22Rv1 (cell line): Measurements from ENCODE around the gene NUP35.

ENCODE experiments used
- H3K27ac ChIP-seq: fragments of 450-650 bp; 2 replicates; pipeline ENCODE4 v1.5.1; 2017
- CTCF ChIP-seq: fragments of 450-650 bp; IDR thresholded peaks from 2 replicates; pipeline ENCODE4 v1.5.1; 2017; ENCODE audit warnings: mild to moderate bottlenecking
- ZFX ChIP-seq: fragments of 450-650 bp; IDR thresholded peaks from 2 replicates; pipeline ENCODE4 v1.6.1; 2017; ENCODE audit warnings: antibody characterized with exemption, borderline replicate concordance

NUP35 gene

DNA sequence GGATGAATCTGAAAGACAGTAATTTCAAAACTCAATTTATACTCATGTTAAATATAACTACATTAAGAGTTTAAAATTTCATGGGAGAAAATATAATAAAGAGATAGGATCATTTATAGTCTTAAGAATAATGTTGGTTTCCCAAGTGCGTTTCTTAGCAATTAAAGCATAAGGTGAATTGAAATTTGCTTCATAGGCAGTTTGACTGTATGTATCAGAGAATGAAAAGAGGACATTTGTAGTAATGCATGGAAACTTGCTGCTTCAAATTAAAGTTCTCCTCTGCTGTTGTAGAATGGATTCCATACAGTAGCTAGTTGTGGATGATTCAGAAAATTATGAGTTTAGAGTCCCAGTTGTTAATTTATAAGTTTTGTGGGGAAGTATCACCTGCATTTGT lies 68.1 kb downstream of the NUP35 start:
- TF ChIP-seq ZFX (no peak), CTCF (no peak)
- no peak overlapping the region for H3K27ac ChIP-seq

GRCh38 chr2:183193904-183194303 lies 69.7 kb downstream of the NUP35 start:
- TF ChIP-seq CTCF (no peak), ZFX (no peak)

GRCh38 chr2:183195397-183195796 lies 71.2 kb downstream of the NUP35 start:
- TF ChIP-seq CTCF (no peak), ZFX (no peak)
- H3K27ac ChIP-seq = no peak overlapping the region

More at GRCh38 chr2:183193904-183194303, 69.7 kb downstream of the NUP35 start:
- H3K27ac ChIP-seq = no peak overlapping the region

DNA sequence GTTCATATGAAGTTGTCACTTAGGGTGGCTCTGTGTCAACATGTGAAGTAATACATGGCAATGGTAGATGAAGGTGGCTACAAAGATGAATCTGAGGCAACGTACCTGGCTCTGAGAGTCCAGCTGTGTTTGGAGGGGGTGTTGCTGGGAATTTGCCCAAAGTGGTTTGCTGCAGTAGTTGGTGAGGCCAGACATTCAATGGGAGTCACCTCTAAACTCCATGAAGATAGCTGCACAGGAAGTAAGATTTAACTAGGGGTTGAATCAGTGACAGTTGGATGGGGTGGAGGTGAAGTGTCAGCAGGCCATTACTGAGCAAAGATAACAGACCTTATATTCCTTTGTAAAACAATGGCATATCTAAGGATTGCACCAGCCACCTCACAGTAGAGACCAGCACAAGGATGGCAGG lies 71.8 kb downstream of the NUP35 start:
- H3K27ac ChIP-seq = no peak overlapping the region
- TF ChIP-seq CTCF (no peak), ZFX (no peak)

- H3K27ac ChIP-seq = no peak overlapping the region
- TF ChIP-seq ZFX (no peak), CTCF (no peak)
Observed at GRCh38 chr2:183204397-183204796, 80.2 kb downstream of the NUP35 start.

DNA sequence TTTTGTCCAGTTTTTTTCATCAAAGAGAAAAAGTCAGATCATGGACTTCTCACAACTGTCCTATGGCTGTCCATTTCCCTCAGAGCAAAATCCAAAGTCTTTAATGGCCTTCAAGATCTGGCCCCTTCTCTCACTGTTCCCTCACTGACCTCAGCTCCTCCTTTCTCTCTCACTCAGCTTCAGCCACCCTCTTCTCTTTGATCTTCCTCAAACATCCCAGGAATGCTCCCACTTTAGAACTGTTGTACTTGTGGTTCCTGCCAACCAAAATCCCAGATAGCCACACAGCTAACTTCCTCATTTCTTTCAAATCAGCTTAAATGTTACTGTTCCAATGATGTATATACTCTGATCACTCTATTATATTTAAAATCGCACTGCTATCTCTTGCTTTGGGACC lies 82.9 kb downstream of the NUP35 start:
- no peak for TF ChIP-seq ZFX
- no peak for TF ChIP-seq CTCF
- H3K27ac ChIP-seq = no peak overlapping the region

DNA sequence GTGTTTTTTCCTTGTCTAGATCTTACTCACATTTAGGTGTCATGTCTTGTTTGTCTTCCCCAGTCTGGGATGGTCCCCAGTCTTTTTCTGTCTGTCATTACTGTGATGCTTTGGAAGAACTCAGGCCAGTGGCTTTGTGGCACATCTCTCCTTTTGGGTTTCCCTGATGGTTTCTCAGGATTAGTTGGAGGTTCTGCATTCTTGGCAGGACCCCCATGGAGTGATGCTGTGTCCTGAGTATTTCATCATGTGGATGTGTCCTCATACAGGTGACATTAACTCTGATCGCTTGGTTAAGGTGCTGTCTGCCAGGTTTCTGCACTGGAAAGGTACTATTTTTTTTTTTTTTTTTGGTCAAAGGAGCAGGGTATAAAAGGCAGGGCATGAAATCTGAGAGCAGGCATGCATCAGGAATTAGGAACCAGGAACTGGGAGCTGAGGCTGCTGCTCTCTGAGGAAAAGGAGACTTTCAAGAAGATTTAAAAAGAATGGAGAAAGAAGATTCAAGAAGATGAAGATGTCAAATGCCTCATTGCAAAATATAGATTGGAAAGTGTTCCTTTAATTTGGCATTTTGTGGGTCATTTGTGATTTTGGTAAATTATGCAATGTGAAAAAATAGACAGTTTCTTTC lies 85.3 kb downstream of the NUP35 start:
- TF ChIP-seq ZFX (no peak), CTCF (no peak)

More for the DNA sequence above, 85.3 kb downstream of the NUP35 start:
- no peak overlapping the region for H3K27ac ChIP-seq
